HAP-1 (cell line): ENCODE data around the gene HBE1.
"Not testable (repeated sequence)": the region's sequence is repeated elsewhere in the genome, so short reads cannot be mapped to it uniquely, and the experiment has no call there.

Source experiments
- DNase-seq, 2 experiments: peaks; one replicate each; pipeline ENCODE4 v3.0.0-alpha.2; 2016 to 2020; ENCODE audit warnings: low spot score in 2 of 2
- H3K27me3 ChIP-seq: fragments of 250-450 bp; sonication (Bioruptor Pico); 2 replicates; pipeline ENCODE4 v1.5.1; 2020; ENCODE audit warnings: low read depth, mild to moderate bottlenecking, moderate library complexity
- H3K36me3 ChIP-seq: fragments of 250-450 bp; sonication (Bioruptor Pico); replicated peaks from 2 replicates; pipeline ENCODE4 v1.5.1; 2020; ENCODE audit warnings: mild to moderate bottlenecking
- H3K4me1 ChIP-seq: fragments of 250-450 bp; sonication (Bioruptor Pico); 2 replicates; pipeline ENCODE4 v1.5.1; 2020; ENCODE audit warnings: mild to moderate bottlenecking
- H3K4me3 ChIP-seq: fragments of 250-450 bp; sonication (Bioruptor Pico); 2 replicates; pipeline ENCODE4 v1.5.1; 2020; ENCODE audit warnings: mild to moderate bottlenecking, moderate library complexity
- H3K9me3 ChIP-seq: fragments of 250-450 bp; sonication (Bioruptor Pico); 2 replicates; pipeline ENCODE4 v1.5.1; 2020; ENCODE audit warnings: mild to moderate bottlenecking, moderate library complexity
- in situ Hi-C: fragments of 300-500 bp; cut with MboI; formaldehyde crosslinking; loops from 3 replicates; pipeline ENCODE4 v1.14.3; 2020; ENCODE audit warnings: low sequenced_read_pairs, inconsistent platforms, mixed read lengths

The HBE1 gene

DNA sequence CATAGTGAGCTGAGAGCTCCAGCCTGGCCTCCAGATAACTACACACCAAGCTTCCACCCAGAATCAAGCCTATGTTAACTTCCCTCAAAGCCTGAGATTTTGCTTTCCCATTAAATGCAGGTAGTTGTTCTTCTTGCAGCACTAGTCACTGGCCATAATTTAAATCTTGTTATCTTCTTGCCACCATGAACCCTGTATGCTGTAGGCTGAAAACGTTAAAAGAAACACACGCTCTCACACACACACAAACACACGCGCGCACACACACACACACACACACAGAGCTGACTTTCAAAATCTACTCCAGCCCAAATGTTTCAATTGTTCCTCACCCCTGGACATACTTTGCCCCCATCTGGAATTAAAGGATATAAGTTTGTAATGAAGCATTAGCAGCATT, 16.3 kb downstream of the HBE1 start:
- in situ Hi-C loops, H3K36me3 ChIP-seq, H3K4me1 ChIP-seq, H3K4me3 ChIP-seq, DNase-seq, H3K27me3 ChIP-seq, H3K9me3 ChIP-seq: not testable (repeated sequence)

- in situ Hi-C loops = no loop called here
- Histone ChIP-seq H3K27me3 (no peaks in the 10 kb centered on the region), H3K9me3 (no peaks in the 10 kb centered on the region), H3K4me3 (no peak overlapping the region), H3K4me1 (no peaks in the 10 kb centered on the region), H3K36me3 (no peaks in the 10 kb centered on the region)
- no peak for DNase-seq
These were observed 16.9 kb downstream of the HBE1 start for GRCh38 chr11:5252919-5253265.

DNA sequence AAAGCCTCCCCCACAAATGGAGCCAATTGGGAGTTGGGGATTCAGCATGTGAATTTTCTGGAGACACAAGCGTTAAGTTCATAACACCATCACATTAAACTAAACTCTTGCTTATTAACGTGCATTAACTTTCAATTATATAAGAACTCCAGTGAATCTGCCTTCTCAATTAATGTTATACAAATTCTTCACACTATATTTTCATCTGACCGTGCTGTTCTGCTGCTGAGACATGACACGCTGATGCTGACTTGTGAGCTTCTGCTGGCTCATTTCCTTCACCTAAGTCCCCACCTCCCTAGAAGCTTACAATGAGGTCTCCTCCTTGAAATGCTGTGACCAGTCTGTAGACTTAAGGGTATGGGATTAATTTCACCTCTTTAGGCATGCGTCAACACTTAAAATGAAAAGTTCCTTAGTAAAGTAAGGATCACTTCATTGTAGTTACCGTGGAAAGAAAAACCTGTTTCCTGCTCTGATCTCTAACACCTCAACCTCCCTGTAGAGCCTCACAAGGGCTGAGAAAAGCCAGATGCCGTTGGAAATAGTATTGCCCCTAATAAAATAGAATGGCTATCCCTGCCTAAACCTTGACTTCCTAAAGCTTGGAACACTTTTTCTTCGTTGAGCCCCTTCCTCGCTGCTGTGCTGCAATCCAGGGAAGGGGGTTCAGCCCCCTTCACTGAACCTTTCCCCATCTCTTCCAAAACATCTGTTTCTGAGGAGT, 17.4 kb downstream of the HBE1 start:
- in situ Hi-C loops = no loop called here
- Histone ChIP-seq H3K4me1 (no peaks in the 10 kb centered on the region), H3K36me3 (no peaks in the 10 kb centered on the region), H3K27me3 (no peaks in the 10 kb centered on the region), H3K9me3 (no peaks in the 10 kb centered on the region), H3K4me3 (no peak overlapping the region)
- no peak for DNase-seq

- no peaks in the 10 kb centered on the region for H3K9me3 ChIP-seq
- H3K27me3 ChIP-seq = no peaks in the 10 kb centered on the region
- in situ Hi-C loops = no loop called here
- H3K4me1 ChIP-seq = no peaks in the 10 kb centered on the region
- no peak overlapping the region for H3K4me3 ChIP-seq
- H3K36me3 ChIP-seq = no peaks in the 10 kb centered on the region
- no peak for DNase-seq
These were observed 18.0 kb downstream of the HBE1 start for GRCh38 chr11:5251746-5252145.

DNA sequence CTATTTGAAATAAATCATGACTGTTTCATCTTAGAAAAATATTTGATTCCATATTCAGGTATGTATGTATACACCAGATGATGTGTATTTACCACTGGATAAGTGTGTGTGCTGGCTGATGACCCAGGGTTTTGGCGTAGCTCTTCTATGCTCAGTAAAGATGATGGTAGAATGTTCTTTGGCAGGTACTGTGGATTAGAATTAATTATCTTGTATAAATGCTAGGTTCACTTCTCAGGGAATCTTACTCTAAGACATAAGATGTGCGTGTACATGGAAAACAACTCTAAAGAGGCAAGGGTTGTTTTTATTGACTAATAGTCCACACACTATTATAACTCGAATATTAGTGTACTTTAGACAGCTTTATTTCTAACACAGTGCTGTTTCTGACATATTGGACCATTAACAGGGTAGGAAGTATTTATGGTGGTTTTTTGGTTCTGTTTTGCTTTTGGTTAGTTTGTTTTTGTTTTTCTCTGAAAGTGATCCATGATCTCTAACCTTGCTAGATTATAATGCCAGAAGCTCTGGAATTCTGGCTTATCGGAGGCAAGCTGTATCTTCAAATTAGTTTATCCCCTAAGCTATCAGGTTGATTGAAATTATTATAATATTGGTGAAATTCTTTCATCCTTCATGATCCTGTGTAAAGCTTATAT, 19.1 kb downstream of the HBE1 start:
- Histone ChIP-seq H3K4me1 (no peaks in the 10 kb centered on the region), H3K4me3 (no peak overlapping the region), H3K36me3 (no peaks in the 10 kb centered on the region), H3K9me3 (no peaks in the 10 kb centered on the region), H3K27me3 (no peaks in the 10 kb centered on the region)
- in situ Hi-C loops = no loop called here
- no peak for DNase-seq

DNA sequence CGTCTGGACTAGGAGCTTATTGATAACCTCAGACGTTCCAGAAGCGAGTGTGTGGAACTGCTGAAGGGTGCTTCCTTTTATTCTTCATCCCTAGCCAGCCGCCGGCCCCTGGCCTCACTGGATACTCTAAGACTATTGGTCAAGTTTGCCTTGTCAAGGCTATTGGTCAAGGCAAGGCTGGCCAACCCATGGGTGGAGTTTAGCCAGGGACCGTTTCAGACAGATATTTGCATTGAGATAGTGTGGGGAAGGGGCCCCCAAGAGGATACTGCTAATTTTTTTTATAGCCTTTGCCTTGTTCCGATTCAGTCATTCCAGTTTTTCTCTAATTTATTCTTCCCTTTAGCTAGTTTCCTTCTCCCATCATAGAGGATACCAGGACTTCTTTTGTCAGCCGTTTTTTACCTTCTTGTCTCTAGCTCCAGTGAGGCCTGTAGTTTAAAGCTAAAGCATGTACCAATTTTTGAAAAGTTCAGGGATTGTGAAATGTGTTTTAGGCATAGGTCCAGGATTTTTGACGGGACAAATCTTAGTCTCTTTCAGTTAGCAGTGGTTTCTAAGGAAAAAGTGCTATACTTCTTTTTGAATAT, 19.8 kb downstream of the HBE1 start, which contains the start of gene HBG1:
TSS of gene HBG1 (minus strand) at position 51 of the 590 bp plus-strand sequence. CDS start 53 bp downstream, outside the sequence.
- H3K9me3 ChIP-seq, in situ Hi-C loops, H3K27me3 ChIP-seq, H3K36me3 ChIP-seq, H3K4me3 ChIP-seq, DNase-seq, H3K4me1 ChIP-seq: not testable (repeated sequence)

- H3K4me1 ChIP-seq, H3K36me3 ChIP-seq, DNase-seq, H3K27me3 ChIP-seq, in situ Hi-C loops, H3K4me3 ChIP-seq, H3K9me3 ChIP-seq: not testable (repeated sequence)
These were observed 21.2 kb downstream of the HBE1 start for GRCh38 chr11:5248498-5248897.

GRCh38 chr11:5247472-5248192, 22.1 kb downstream of the HBE1 start:
- no peaks in the 10 kb centered on the region for H3K9me3 ChIP-seq
- no peak overlapping the region for H3K4me3 ChIP-seq
- no peaks in the 10 kb centered on the region for H3K4me1 ChIP-seq
- DNase-seq = no peak
- H3K27me3 ChIP-seq = no peaks in the 10 kb centered on the region
- H3K36me3 ChIP-seq = no peaks in the 10 kb centered on the region
- in situ Hi-C loops = no loop called here

- Histone ChIP-seq H3K9me3 (no peaks in the 10 kb centered on the region), H3K36me3 (no peaks in the 10 kb centered on the region), H3K27me3 (no peaks in the 10 kb centered on the region), H3K4me1 (no peaks in the 10 kb centered on the region), H3K4me3 (no peak overlapping the region)
- DNase-seq = no peak
- in situ Hi-C loops = no loop called here
These were observed 22.8 kb downstream of the HBE1 start for GRCh38 chr11:5246772-5247471.

DNA sequence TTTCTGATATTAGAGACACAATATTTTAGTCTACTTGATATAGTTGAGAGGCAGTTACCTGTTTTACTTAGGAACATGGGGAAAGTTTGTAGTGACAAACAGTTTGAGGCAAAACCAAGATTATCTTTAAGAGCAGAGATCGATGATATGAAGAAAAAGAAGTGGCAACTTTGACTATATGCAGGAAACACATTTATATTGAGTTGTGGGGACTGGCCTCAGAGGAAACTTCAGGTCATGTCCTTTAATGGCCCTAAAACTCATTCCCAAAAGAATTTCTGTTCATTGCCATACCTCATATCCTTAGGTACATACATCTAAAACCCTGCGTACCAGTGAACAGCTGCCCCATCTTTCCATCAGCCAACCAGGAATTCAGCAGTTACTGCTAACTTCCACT, 24.6 kb downstream of the HBE1 start:
- Histone ChIP-seq H3K4me1 (no peaks in the 10 kb centered on the region), H3K36me3 (no peaks in the 10 kb centered on the region), H3K9me3 (no peaks in the 10 kb centered on the region), H3K27me3 (no peaks in the 10 kb centered on the region), H3K4me3 (no peak overlapping the region)
- no peak for DNase-seq
- in situ Hi-C loops = no loop called here

DNA sequence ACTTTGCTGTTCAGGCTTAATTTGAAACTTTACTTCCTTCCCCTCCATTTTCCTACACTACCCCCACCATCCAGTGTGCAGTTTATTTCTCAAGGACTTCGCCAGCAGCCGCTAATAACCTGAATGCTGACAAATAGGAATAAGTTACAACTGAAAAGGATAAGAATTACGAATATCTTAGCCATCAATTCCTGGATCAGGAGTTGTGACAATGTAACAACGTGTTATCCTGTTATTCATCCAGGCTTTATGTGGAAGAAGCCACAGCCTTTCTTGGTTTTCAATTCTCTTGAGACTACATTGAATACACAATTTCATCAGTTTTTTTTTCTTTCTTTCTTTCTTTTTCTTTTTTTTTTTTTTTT, 25.9 kb downstream of the HBE1 start:
- Histone ChIP-seq H3K36me3 (no peaks in the 10 kb centered on the region), H3K4me3 (no peak overlapping the region), H3K27me3 (no peaks in the 10 kb centered on the region), H3K9me3 (no peaks in the 10 kb centered on the region), H3K4me1 (no peaks in the 10 kb centered on the region)
- DNase-seq = no peak
- in situ Hi-C loops = no loop called here

- DNase-seq = no peak
- H3K36me3 ChIP-seq = no peaks in the 10 kb centered on the region
- no peaks in the 10 kb centered on the region for H3K4me1 ChIP-seq
- H3K9me3 ChIP-seq = no peaks in the 10 kb centered on the region
- in situ Hi-C loops = no loop called here
- H3K27me3 ChIP-seq = no peaks in the 10 kb centered on the region
- no peak overlapping the region for H3K4me3 ChIP-seq
These were observed 26.6 kb downstream of the HBE1 start for GRCh38 chr11:5242933-5243815.

DNA sequence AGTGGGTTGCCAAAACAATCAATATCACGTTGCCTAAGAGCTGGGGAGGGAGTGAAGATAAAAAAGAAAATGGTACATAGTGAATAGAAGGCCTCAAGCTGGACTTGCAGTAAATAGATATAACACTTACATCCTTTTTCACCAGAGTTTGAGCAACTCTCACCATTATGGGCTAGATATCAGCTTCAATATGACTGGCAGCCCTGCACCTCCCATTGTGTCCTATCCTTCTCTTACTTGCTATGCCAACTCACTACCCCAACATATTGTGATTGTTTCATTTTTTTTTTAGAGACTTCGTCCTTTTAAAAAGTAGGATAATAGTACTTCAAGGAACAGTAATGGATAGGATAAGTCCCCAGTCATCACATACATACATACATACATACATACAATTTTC, 27.5 kb downstream of the HBE1 start:
- no peaks in the 10 kb centered on the region for H3K36me3 ChIP-seq
- H3K4me1 ChIP-seq = no peaks in the 10 kb centered on the region
- H3K27me3 ChIP-seq = no peaks in the 10 kb centered on the region
- in situ Hi-C loops = no loop called here
- H3K9me3 ChIP-seq = no peaks in the 10 kb centered on the region
- H3K4me3 ChIP-seq = no peak overlapping the region
- DNase-seq = no peak
